HepG2 (cell line): ENCODE measurements around the gene VTN. TPM values are rescaled to one million over a fixed set of nuclear protein-coding genes. Genes with fewer than 3 reads are reported as not detected.

Source experiments
- ATAC-seq: fragments of 200-7000 bp; cut with Tn5 transposase; 3 replicates; pipeline ENCODE4 v1.9.1; 2020; ENCODE audit warnings: mild to moderate bottlenecking, moderate library complexity
- BruUV-seq: library from RNA; stranded (reverse); fragments of 400-500 nt; replicated peaks from 2 replicates; lab custom pipeline; 2021; lab: Mats Ljungman, UMichigan
- CTCF ChIA-PET: fragments of 300-600 bp; formaldehyde crosslinking; extraction: SDS; loops from one replicate; lab custom pipeline; 2021; ENCODE audit warnings: low total read pairs, inconsistent platforms, low intra/inter-chr PET ratio; lab: Yijun Ruan, JAX
- POLR2A ChIA-PET: fragments of 350-600 bp; sonication (Branson Sonifier 250); formaldehyde crosslinking; loops from one replicate; lab custom pipeline; 2020; ENCODE audit warnings: antibody characterized with exemption, inconsistent platforms; lab: Yijun Ruan, JAX
- DNase-seq: peaks from one replicate; pipeline ENCODE4 v3.0.0-alpha.2; 2015; ENCODE audit warnings: low spot score
- FAIRE-seq: peaks from 3 replicates; lab custom pipeline; 2011; peaks lifted over from hg19 to GRCh38; lab: Jason Lieb, UNC
- H2AFZ ChIP-seq: one replicate; pipeline ENCODE4 v1.6.1; 2011; ENCODE audit warnings: low read length, inconsistent platforms
- H3K27ac ChIP-seq: fragments of 300-600 bp; 3 replicates; pipeline ENCODE4 v1.8.0; 2011; ENCODE audit warnings: mixed run types, mild to moderate bottlenecking, mixed read lengths, low read length, inconsistent platforms; ENCODE audit not compliant: insufficient read depth; ENCODE audit errors: extremely low read length
- H3K27me3 ChIP-seq, 2 experiments: fragments of 200-600 bp in 1 of 2; 2 replicates in 1 of 2; 3 replicates in 1 of 2; pipeline versions ENCODE4 v1.6.0 to v1.8.0; 2011; ENCODE audit warnings: low read length in 2 of 2, mild to moderate bottlenecking in 2 of 2, moderate library complexity in 2 of 2, inconsistent platforms in 1 of 2; ENCODE audit not compliant: insufficient read depth in 2 of 2, control insufficient read depth in 1 of 2
- H3K36me3 ChIP-seq, 2 experiments: fragments of 200-600 bp in 1 of 2; replicated peaks in 1 of 2; 2 replicates in 1 of 2; 3 replicates in 1 of 2; pipeline versions ENCODE4 v1.5.1 to v1.8.0; 2011; ENCODE audit warnings: low read length in 2 of 2, inconsistent platforms in 1 of 2; ENCODE audit not compliant: insufficient read depth in 2 of 2, control insufficient read depth in 1 of 2
- H3K4me1 ChIP-seq: 2 replicates; pipeline ENCODE4 v1.5.1; 2012; ENCODE audit warnings: low read length, inconsistent platforms; ENCODE audit not compliant: insufficient read depth
- H3K4me2 ChIP-seq: 2 replicates; pipeline ENCODE4 v1.6.0; 2011; ENCODE audit warnings: low read depth, low read length, inconsistent platforms
- H3K4me3 ChIP-seq, 3 experiments: fragments of 200-600 bp in 1 of 3; sonication (generic), shearing (Covaris generic) in 1 of 3; replicated peaks in 1 of 3; 2 replicates each; pipeline ENCODE4 v1.5.1; 2011 to 2016; ENCODE audit warnings: low read length in 3 of 3, inconsistent platforms in 2 of 3, low read depth in 2 of 3, mild to moderate bottlenecking in 2 of 3, control low read depth in 1 of 3, mixed read lengths in 1 of 3; ENCODE audit not compliant: insufficient read depth in 1 of 3
- H3K79me2 ChIP-seq: one replicate; pipeline ENCODE4 v1.6.1; 2011; ENCODE audit warnings: low read length, inconsistent platforms; ENCODE audit not compliant: insufficient read depth
- H3K9ac ChIP-seq: 2 replicates; pipeline ENCODE4 v1.6.0; 2011; ENCODE audit warnings: mild to moderate bottlenecking, low read depth, low read length, inconsistent platforms; ENCODE audit not compliant: insufficient read depth
- H3K9me3 ChIP-seq: 2 replicates; pipeline ENCODE4 v1.5.1; 2012; ENCODE audit warnings: mild to moderate bottlenecking, low read length
- H4K20me1 ChIP-seq: 2 replicates; pipeline ENCODE4 v1.6.0; 2011; ENCODE audit warnings: inconsistent platforms, mild to moderate bottlenecking, low read length, moderate library complexity; ENCODE audit not compliant: insufficient read depth
- BCLAF1 ChIP-seq: fragments of 450-650 bp; IDR thresholded peaks from 2 replicates; pipeline ENCODE4 v1.6.1; 2017; ENCODE audit warnings: mild to moderate bottlenecking
- DPF2 ChIP-seq: sonication (generic); formaldehyde crosslinking; IDR thresholded peaks from 2 replicates; pipeline ENCODE4 v1.4.0; 2020; ENCODE audit warnings: mild to moderate bottlenecking, low read depth, missing genetic modification reagents, borderline replicate concordance
- RNF219 ChIP-seq: sonication (generic); formaldehyde crosslinking; IDR thresholded peaks from 2 replicates; pipeline ENCODE4 v1.5.0; 2020; ENCODE audit warnings: mild to moderate bottlenecking, missing genetic modification reagents
- TBL1XR1 ChIP-seq: fragments of 150-350 bp; IDR thresholded peaks from 2 replicates; pipeline ENCODE4 v1.6.1; 2014; ENCODE audit warnings: borderline replicate concordance, low read length; ENCODE audit not compliant: partially characterized antibody
- THAP11 ChIP-seq: IDR thresholded peaks from 2 replicates; pipeline ENCODE4 v1.6.1; 2016; ENCODE audit warnings: missing biosample characterization, missing genetic modification reagents
- YEATS4 ChIP-seq: sonication (generic); formaldehyde crosslinking; IDR thresholded peaks from 2 replicates; pipeline ENCODE4 v1.4.0; 2020; ENCODE audit warnings: missing genetic modification reagents, borderline replicate concordance
- ZNF292 ChIP-seq: sonication (generic); formaldehyde crosslinking; IDR thresholded peaks from 2 replicates; pipeline ENCODE4 v1.8.1; 2022; ENCODE audit warnings: mild to moderate bottlenecking, low read depth, missing genetic modification reagents, borderline replicate concordance
- ZNF335 ChIP-seq: sonication (generic); formaldehyde crosslinking; IDR thresholded peaks from 2 replicates; pipeline ENCODE4 v1.4.0; 2020; ENCODE audit warnings: missing genetic modification reagents
- ZNF350 ChIP-seq: sonication (generic); formaldehyde crosslinking; IDR thresholded peaks from 2 replicates; pipeline ENCODE4 v1.4.0; 2020; ENCODE audit warnings: mild to moderate bottlenecking, low read depth, missing genetic modification reagents, borderline replicate concordance
- ZNF563 ChIP-seq: sonication (generic); formaldehyde crosslinking; IDR thresholded peaks from 2 replicates; pipeline ENCODE4 v1.8.0; 2022; ENCODE audit warnings: mild to moderate bottlenecking, moderate library complexity, missing genetic modification reagents
- ZNF569 ChIP-seq: sonication (generic); formaldehyde crosslinking; IDR thresholded peaks from 2 replicates; pipeline ENCODE4 v1.5.0; 2020; ENCODE audit warnings: mild to moderate bottlenecking, missing genetic modification reagents, moderate library complexity, borderline replicate concordance
- ZNF597 ChIP-seq: sonication (generic); formaldehyde crosslinking; IDR thresholded peaks from 2 replicates; pipeline ENCODE4 v1.5.0; 2020; ENCODE audit warnings: missing genetic modification reagents
- ZNF629 ChIP-seq: sonication (generic); formaldehyde crosslinking; conservative IDR thresholded peaks from 2 replicates; pipeline ENCODE4 v1.5.0; 2020; ENCODE audit warnings: missing genetic modification reagents
- WGBS: methylation state at CpG from one replicate; pipeline ENCODE4 v1.1.6; 2017; ENCODE audit warnings: low lambda C conversion rate; 5-methylcytosine and 5-hydroxymethylcytosine counted together
- in situ Hi-C: cut with HindIII; loops from 2 replicates; pipeline ENCODE4 v1.10.0; 2017; ENCODE audit warnings: low pct_unique_long_range_greater_than_20kb; ENCODE audit not compliant: extremely low pct_ligation_motif_present
- intact Hi-C: fragments of 100-400 bp; cut with micrococcal nuclease; formaldehyde crosslinking; loops from one replicate; pipeline ENCODE4 v1.10.0; 2022; ENCODE audit not compliant: unreplicated experiment
- polyA plus RNA-seq, 8 experiments: library from polyadenylated mRNA; depleted of rRNA in 3 of 8; stranded (reverse) in 7 of 8; unstranded in 1 of 8; fragments of >200 nt; fragmentation: Illumina TruSeq in 4 of 8; extraction: Trizol in 4 of 8; gene quantifications; 2 replicates each; pipeline versions ENCODE4 v1.2.1 to v1.2.3, GENCODE V29; 2011 to 2016; ENCODE audit warnings: low read depth in 4 of 8, missing spikeins in 1 of 8, mixed read lengths in 1 of 8; ENCODE audit not compliant: insufficient read depth in 1 of 8
- total RNA-seq, 5 experiments: library from RNA; depleted of rRNA; stranded (reverse); fragments of >200 nt; fragmentation: Illumina TruSeq; extraction: Trizol; gene quantifications; 2 replicates each; pipeline ENCODE4 v1.2.3, GENCODE V29; 2016; ENCODE audit warnings: low read depth in 1 of 5
- TF ChIP-seq, protein P1 (sequence below): sonication (generic); formaldehyde crosslinking; IDR thresholded peaks from 2 replicates; pipeline ENCODE4 v1.4.0; 2020; ENCODE audit warnings: missing genetic modification reagents

Gene VTN
- total and polyA plus RNA-seq, 2 of the 13 experiments (the other 11 are each of a cell fraction or from before 2014, with no cell fraction given), result 108 to 131 TPM

- TF ChIP-seq BCLAF1 (no peak), ZNF350 (no peak), THAP11 (CRISPR knock-in tag) (no peak)
Observed at GRCh38 chr17:28391401-28391800, 21.3 kb upstream of the VTN start (continued).

DNA sequence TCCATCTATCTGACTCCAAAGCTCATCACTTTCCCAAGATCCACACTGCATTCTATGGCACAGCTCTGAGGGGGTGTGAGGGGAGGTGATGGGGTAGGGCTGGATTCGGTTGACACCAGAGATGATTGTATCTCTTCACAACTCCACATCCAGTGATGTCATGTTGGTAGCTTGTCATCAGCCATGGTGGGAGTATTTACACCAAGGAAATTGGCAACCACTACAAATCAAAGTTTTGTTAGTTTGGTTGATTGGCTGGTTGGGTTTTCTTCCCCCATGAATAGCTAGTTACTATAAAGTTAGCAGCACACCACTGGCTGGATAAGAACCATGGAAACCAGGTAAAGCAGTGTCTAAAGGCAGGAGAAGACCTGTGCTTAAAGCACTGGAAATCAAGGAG lies 20.9 kb upstream of the VTN start:
- H3K27ac ChIP-seq, result no peak overlapping the region
- H3K9me3 ChIP-seq, result no peaks in the 10 kb centered on the region
- no peaks in the 10 kb centered on the region for H3K4me1 ChIP-seq
- ChIA-PET POLR2A (interaction anchor here (1.4 to 1.7 kb wide), 2 partner anchors 14 to 21 kb away, joined by 4 to 6 read pairs; partner anchors contain the start of gene VTN), CTCF (no interaction called here)
- in situ Hi-C loops (no loop called here), intact Hi-C loops (no loop called here)
- no peak overlapping the region for H3K4me3 ChIP-seq
- H3K27me3 ChIP-seq, result no peaks in the 10 kb centered on the region
- no peak overlapping the region for H3K4me2 ChIP-seq
- FAIRE-seq (no peak), DNase-seq (no peak), ATAC-seq (no peak)
- no TSS peak for BruUV-seq
- no peaks in the 10 kb centered on the region for H3K79me2 ChIP-seq
- WGBS, result 78% methylated on average over 1 of the region's 1 CpG
- H2AFZ ChIP-seq, result no peak overlapping the region
- H4K20me1 ChIP-seq, result no peaks in the 10 kb centered on the region
- H3K9ac ChIP-seq, result no peak overlapping the region
- H3K36me3 ChIP-seq, result no peaks in the 10 kb centered on the region
- TF ChIP-seq ZNF629 (CRISPR knock-in tag) (no peak), ZNF569 (CRISPR knock-in tag) (no peak), ZNF335 (CRISPR knock-in tag) (no peak), YEATS4 (no peak), ZNF292 (no peak), ZNF563 (CRISPR knock-in tag) (no peak), DPF2 (CRISPR knock-in tag) (no peak), ZNF597 (CRISPR knock-in tag) (no peak), TBL1XR1 (no peak), RNF219 (CRISPR knock-in tag) (no peak)
- TF ChIP-seq, protein P1, sequence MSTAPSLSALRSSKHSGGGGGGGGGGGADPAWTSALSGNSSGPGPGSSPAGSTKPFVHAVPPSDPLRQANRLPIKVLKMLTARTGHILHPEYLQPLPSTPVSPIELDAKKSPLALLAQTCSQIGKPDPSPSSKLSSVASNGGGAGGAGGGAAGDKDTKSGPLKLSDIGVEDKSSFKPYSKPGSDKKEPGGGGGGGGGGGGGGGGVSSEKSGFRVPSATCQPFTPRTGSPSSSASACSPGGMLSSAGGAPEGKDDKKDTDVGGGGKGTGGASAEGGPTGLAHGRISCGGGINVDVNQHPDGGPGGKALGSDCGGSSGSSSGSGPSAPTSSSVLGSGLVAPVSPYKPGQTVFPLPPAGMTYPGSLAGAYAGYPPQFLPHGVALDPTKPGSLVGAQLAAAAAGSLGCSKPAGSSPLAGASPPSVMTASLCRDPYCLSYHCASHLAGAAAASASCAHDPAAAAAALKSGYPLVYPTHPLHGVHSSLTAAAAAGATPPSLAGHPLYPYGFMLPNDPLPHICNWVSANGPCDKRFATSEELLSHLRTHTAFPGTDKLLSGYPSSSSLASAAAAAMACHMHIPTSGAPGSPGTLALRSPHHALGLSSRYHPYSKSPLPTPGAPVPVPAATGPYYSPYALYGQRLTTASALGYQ (CRISPR knock-in tag), result no peak
